ENCODE data around the gene MLLT3. TPM values are rescaled to one million over a fixed set of nuclear protein-coding genes. Genes with fewer than 3 reads are reported as not detected.

Gene MLLT3
- total RNA-seq, 4 donors from 2014 or later: 9.4 to 38.2 (median 30.2) TPM

- peak overlapping the region in 2 of 4 donors; percentile 71 to 77 for H3K27ac ChIP-seq
- no peak for TF ChIP-seq CTCF (IDR thresholded peaks at IDR 0.05)
- TF ChIP-seq POLR2A (IDR thresholded peaks at IDR 0.05): no peak
- TF ChIP-seq POLR2AphosphoS5 (IDR thresholded peaks at IDR 0.05): no peak
- TF ChIP-seq EP300 (IDR thresholded peaks at IDR 0.05; ENCODE audit: low read depth): no peak
- intact Hi-C loops (cut with DNase I; ENCODE audit: low total_unique reads) (no loop called here), in situ Hi-C loops (cut with MboI; ENCODE audit: low pct_ligation_motif_present in 1 of 4, low pct_unique_long_range_greater_than_20kb in 1 of 4, low sequenced_read_pairs in 3 of 4) (no loop called here)
- peaks cover 0 to 41% (median 23%) of the 10 kb centered on the region in 4 donors for H3K4me1 ChIP-seq
- DNase-seq: no peak
- no peaks in the 10 kb centered on the region for H3K27me3 ChIP-seq
- 75 to 78% methylated on average over 4 of the region's 4 CpGs for WGBS, 2 donors (ENCODE audit: low coverage in 1 of 2)
- no peak overlapping the region for H3K4me3 ChIP-seq
- H3K36me3 ChIP-seq: no peaks in the 10 kb centered on the region
- no peaks in the 10 kb centered on the region for H3K9me3 ChIP-seq
These were observed 216.0 kb downstream of the MLLT3 start for GRCh38 chr9:20406344-20406743.

GRCh38 chr9:20405616-20406015 is 216.7 kb downstream of the MLLT3 start:
- H3K36me3 ChIP-seq: no peaks in the 10 kb centered on the region
- 80 to 100% methylated on average over 2 to 5 of the region's 5 CpGs for WGBS, 2 donors (ENCODE audit: low coverage in 1 of 2)

GRCh38 chr9:20405078-20405477 is 217.2 kb downstream of the MLLT3 start:
- Histone ChIP-seq H3K4me3 (no peak overlapping the region), H3K9me3 (no peaks in the 10 kb centered on the region), H3K4me1 (peaks cover 0 to 41% (median 23%) of the 10 kb centered on the region in 4 donors), H3K27me3 (no peaks in the 10 kb centered on the region), H3K27ac (no peak overlapping the region), H3K36me3 (no peaks in the 10 kb centered on the region)
- TF ChIP-seq POLR2A (IDR thresholded peaks at IDR 0.05) (no peak), CTCF (IDR thresholded peaks at IDR 0.05) (no peak), POLR2AphosphoS5 (IDR thresholded peaks at IDR 0.05) (no peak), EP300 (IDR thresholded peaks at IDR 0.05; ENCODE audit: low read depth) (no peak)
- 78 to 79% methylated on average over 1 of the region's 1 CpG for WGBS, 2 donors (ENCODE audit: low coverage in 1 of 2)
- no peak for DNase-seq
- in situ Hi-C loops (cut with MboI; ENCODE audit: low pct_ligation_motif_present in 1 of 4, low pct_unique_long_range_greater_than_20kb in 1 of 4, low sequenced_read_pairs in 3 of 4): no loop called here
- intact Hi-C loops (cut with DNase I; ENCODE audit: low total_unique reads): no loop called here

More at GRCh38 chr9:20405616-20406015, 216.7 kb downstream of the MLLT3 start:
- no peak for DNase-seq
- no peaks in the 10 kb centered on the region for H3K9me3 ChIP-seq
- TF ChIP-seq POLR2A (IDR thresholded peaks at IDR 0.05): no peak
- no peak for TF ChIP-seq POLR2AphosphoS5 (IDR thresholded peaks at IDR 0.05)
- H3K4me3 ChIP-seq: no peak overlapping the region
- H3K27me3 ChIP-seq: no peaks in the 10 kb centered on the region
- intact Hi-C loops (cut with DNase I; ENCODE audit: low total_unique reads): no loop called here
- no peak overlapping the region for H3K27ac ChIP-seq
- H3K4me1 ChIP-seq: peaks cover 0 to 41% (median 23%) of the 10 kb centered on the region in 4 donors
- in situ Hi-C loops (cut with MboI; ENCODE audit: low pct_ligation_motif_present in 1 of 4, low pct_unique_long_range_greater_than_20kb in 1 of 4, low sequenced_read_pairs in 3 of 4): no loop called here

- Histone ChIP-seq H3K4me3 (no peak overlapping the region), H3K9me3 (no peaks in the 10 kb centered on the region), H3K27ac (no peak overlapping the region), H3K27me3 (no peaks in the 10 kb centered on the region), H3K36me3 (no peaks in the 10 kb centered on the region), H3K4me1 (peaks cover 0 to 36% (median 20%) of the 10 kb centered on the region in 4 donors)
- 92 to 96% methylated on average over 6 to 7 of the region's 7 CpGs for WGBS, 2 donors (ENCODE audit: low coverage in 1 of 2)
- TF ChIP-seq CTCF (IDR thresholded peaks at IDR 0.05) (no peak), POLR2A (IDR thresholded peaks at IDR 0.05) (no peak), POLR2AphosphoS5 (IDR thresholded peaks at IDR 0.05) (no peak), EP300 (IDR thresholded peaks at IDR 0.05; ENCODE audit: low read depth) (no peak)
- intact Hi-C loops (cut with DNase I; ENCODE audit: low total_unique reads): no loop called here
- in situ Hi-C loops (cut with MboI; ENCODE audit: low pct_ligation_motif_present in 1 of 4, low pct_unique_long_range_greater_than_20kb in 1 of 4, low sequenced_read_pairs in 3 of 4): no loop called here
- DNase-seq: no peak
These were observed 218.0 kb downstream of the MLLT3 start for GRCh38 chr9:20404192-20404813.

- no peak for DNase-seq
- in situ Hi-C loops (cut with MboI; ENCODE audit: low pct_ligation_motif_present in 1 of 4, low pct_unique_long_range_greater_than_20kb in 1 of 4, low sequenced_read_pairs in 3 of 4) (no loop called here), intact Hi-C loops (cut with DNase I; ENCODE audit: low total_unique reads) (no loop called here)
- Histone ChIP-seq H3K9me3 (no peaks in the 10 kb centered on the region), H3K36me3 (no peaks in the 10 kb centered on the region), H3K27ac (no peak overlapping the region), H3K4me1 (peaks cover 0 to 28% (median 13%) of the 10 kb centered on the region in 4 donors), H3K4me3 (no peak overlapping the region), H3K27me3 (no peaks in the 10 kb centered on the region)
- 93 to 95% methylated on average over 2 of the region's 2 CpGs for WGBS, 2 donors (ENCODE audit: low coverage in 1 of 2)
- TF ChIP-seq EP300 (IDR thresholded peaks at IDR 0.05; ENCODE audit: low read depth) (no peak), CTCF (IDR thresholded peaks at IDR 0.05) (no peak), POLR2A (IDR thresholded peaks at IDR 0.05) (no peak), POLR2AphosphoS5 (IDR thresholded peaks at IDR 0.05) (no peak)
These were observed 219.0 kb downstream of the MLLT3 start for GRCh38 chr9:20403346-20403745.
